ENCODE measurements around the gene DDIT3. TPM values are rescaled to one million over a fixed set of nuclear protein-coding genes. Genes with fewer than 3 reads are reported as not detected.
"Not testable (repeated sequence)": the region's sequence is repeated elsewhere in the genome, so short reads cannot be mapped to it uniquely, and the experiment has no call there.

The DDIT3 gene
- total and polyA plus RNA-seq, 12 donors = 7.7 to 98.4 (median 48.7) TPM

DNA sequence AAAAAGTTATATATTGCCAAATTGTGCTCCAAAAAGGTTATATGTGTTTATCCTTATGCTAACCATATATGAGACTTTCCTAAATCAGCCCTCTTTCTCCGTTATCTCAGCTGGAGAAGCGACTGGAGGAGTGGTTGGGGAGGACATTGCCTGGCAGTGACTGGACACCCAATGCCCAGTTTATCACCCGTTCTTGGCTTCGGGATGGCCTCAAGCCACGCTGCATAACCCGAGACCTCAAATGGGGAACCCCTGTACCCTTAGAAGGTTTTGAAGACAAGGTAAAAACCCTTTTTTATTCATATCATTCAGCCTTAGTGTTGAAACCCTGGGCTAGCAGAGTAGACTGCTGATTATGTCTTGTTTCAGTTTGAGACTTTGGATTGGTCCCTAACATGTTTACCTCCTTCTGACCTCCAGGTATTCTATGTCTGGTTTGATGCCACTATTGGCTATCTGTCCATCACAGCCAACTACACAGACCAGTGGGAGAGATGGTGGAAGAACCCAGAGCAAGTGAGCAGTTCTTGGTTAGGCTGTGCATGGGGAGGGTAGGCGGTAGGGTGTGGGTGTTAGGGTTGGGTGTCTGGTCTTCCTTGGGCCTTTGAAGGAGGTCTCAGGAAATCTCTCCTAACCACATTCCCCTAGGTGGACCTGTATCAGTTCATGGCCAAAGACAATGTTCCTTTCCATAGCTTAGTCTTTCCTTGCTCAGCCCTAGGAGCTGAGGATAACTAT is 8.6 kb downstream of the DDIT3 start:
- WGBS, 4 donors = 96 to 99% (median 97%) methylated on average over 7 of the region's 7 CpGs
- Histone ChIP-seq H3K9me3 (replicated peaks in 1 of 3) (no peaks in the 10 kb centered on the region), H3K4me3 (no peak overlapping the region), H3K27me3 (no peaks in the 10 kb centered on the region), H3K36me3 (replicated peaks in 1 of 2) (peaks cover 0 to 72% of the 10 kb centered on the region in 2 donors), H3K4me1 (replicated peaks in 1 of 2) (peaks cover 0 to under 1% of the 10 kb centered on the region in 2 donors), H3K27ac (no peak overlapping the region)
- intact Hi-C loops (cut with DNase I) = no loop called here
- DNase-seq = no peak
- TF ChIP-seq POLR2A (IDR thresholded peaks at IDR 0.05) = no peak
- TF ChIP-seq, protein P1, sequence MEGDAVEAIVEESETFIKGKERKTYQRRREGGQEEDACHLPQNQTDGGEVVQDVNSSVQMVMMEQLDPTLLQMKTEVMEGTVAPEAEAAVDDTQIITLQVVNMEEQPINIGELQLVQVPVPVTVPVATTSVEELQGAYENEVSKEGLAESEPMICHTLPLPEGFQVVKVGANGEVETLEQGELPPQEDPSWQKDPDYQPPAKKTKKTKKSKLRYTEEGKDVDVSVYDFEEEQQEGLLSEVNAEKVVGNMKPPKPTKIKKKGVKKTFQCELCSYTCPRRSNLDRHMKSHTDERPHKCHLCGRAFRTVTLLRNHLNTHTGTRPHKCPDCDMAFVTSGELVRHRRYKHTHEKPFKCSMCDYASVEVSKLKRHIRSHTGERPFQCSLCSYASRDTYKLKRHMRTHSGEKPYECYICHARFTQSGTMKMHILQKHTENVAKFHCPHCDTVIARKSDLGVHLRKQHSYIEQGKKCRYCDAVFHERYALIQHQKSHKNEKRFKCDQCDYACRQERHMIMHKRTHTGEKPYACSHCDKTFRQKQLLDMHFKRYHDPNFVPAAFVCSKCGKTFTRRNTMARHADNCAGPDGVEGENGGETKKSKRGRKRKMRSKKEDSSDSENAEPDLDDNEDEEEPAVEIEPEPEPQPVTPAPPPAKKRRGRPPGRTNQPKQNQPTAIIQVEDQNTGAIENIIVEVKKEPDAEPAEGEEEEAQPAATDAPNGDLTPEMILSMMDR (IDR thresholded peaks at IDR 0.05) = no peak

DNA sequence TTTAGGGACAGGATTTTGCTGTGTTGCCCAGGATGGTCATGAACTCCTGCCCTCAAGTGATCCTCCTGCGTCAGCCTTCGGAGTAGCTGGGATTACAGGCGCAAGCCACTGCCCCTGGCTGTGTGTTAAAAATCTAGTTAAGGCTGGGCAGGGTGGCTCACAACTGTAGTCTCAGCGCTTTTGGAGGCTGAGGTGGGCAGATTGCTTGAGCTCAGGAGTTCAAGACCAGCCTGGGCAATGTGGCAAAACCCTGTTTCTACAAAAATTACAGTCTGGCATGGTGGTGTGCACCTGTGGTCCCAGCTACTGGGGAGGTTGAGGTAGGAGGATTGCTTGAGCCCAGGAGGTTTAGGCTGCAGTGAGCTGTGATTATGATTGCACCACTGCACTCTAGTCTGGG is 9.2 kb downstream of the DDIT3 start:
- intact Hi-C loops (cut with DNase I) = no loop called here
- WGBS, 4 donors = 92 to 99% (median 96%) methylated on average over 3 to 4 of the region's 4 CpGs
- Histone ChIP-seq H3K27ac (no peak overlapping the region), H3K36me3 (replicated peaks in 1 of 2) (peaks cover 0 to 70% of the 10 kb centered on the region in 2 donors), H3K27me3 (no peaks in the 10 kb centered on the region), H3K4me3 (no peak overlapping the region), H3K4me1 (replicated peaks in 1 of 2) (no peaks in the 10 kb centered on the region), H3K9me3 (replicated peaks in 1 of 3) (no peaks in the 10 kb centered on the region)
- no peak for TF ChIP-seq POLR2A (IDR thresholded peaks at IDR 0.05)
- TF ChIP-seq, protein P1 (IDR thresholded peaks at IDR 0.05) = no peak
- DNase-seq = no peak

DNA sequence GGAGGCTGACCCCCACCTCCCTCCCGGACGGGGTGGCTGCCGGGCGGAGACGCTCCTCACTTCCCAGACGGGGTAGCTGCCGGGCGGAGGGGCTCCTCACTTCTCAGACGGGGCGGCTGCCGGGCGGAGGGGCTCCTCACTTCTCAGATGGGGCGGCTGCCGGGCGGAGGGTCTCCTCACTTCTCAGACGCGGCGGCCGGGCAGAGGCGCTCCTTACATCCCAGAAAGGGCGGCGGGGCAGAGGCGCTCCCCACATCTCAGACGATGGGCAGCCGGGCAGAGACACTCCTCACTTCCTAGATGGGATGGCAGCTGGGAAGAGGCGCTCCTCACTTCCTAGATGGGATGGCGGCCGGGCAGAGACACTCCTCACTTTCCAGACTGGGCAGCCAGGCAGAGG is 12.5 kb downstream of the DDIT3 start:
- H3K9me3 ChIP-seq (replicated peaks in 1 of 3); H3K27me3 ChIP-seq; H3K4me3 ChIP-seq; intact Hi-C loops (cut with DNase I); H3K27ac ChIP-seq; H3K4me1 ChIP-seq (replicated peaks in 1 of 2); DNase-seq: not testable (repeated sequence)
- peaks cover 0 to 71% of the 10 kb centered on the region in 2 donors for H3K36me3 ChIP-seq (replicated peaks in 1 of 2)
- 97 to 100% (median 99%) methylated on average over 2 to 17 of the region's 28 CpGs; no CpG with 5 or more reads in 1 of the 4 donors for WGBS, 4 donors

DNA sequence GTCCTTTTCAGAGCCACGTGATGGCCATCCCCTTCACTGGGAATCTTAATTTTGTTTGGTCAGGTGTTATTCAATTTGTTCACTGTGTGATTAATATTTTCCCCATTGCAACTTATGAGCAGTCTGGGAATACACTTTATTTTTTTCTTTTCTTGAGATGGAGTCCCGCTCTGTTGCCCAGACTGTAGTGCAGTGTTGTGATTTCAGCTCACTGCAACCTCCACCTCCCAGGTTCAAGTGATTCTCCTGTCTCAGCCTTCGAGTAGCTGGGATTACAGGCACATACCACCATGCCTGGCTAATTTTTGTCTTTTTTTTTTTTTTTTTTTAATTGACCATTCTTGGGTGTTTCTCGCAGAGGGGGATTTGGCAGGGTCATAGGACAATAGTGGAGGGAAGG is 13.8 kb downstream of the DDIT3 start:
- DNase-seq; H3K9me3 ChIP-seq (replicated peaks in 1 of 3); H3K4me3 ChIP-seq; intact Hi-C loops (cut with DNase I); H3K27me3 ChIP-seq; H3K27ac ChIP-seq; H3K4me1 ChIP-seq (replicated peaks in 1 of 2): not testable (repeated sequence)
- peaks cover 0 to 68% of the 10 kb centered on the region in 2 donors for H3K36me3 ChIP-seq (replicated peaks in 1 of 2)
- WGBS, 4 donors = 80 to 96% (median 91%) methylated on average over 4 of the region's 4 CpGs

DNA sequence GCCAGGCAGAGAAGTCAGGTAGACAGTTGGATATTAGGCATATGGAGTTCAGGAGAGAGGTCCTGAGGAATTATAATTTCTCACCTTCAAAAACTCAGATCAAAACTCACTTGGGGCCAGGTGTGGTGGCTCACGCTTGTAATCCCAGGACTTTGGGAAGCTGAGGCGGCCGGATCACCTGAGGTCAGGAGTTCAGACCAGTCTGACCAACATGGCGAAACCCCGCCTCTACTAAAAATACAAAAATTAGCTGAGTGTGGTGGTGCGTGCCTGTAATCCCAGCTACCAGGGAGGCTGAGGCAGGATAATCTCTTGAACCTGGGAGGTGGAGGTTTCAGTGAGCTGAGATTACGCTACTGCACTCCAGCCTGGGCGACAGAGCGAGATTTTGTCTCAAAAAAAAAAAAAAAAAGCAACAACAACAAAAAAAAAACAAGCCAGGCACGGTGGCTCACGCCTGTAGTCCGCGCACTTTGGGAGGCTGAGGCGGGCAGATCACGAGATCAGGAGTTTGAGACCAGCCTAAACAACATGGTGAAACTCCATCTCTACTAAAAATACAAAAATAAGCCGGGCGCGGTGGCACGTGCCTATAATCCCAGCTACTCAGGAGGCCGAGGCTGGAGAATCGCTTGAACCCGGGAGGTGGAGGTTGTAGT is 17.9 kb downstream of the DDIT3 start:
- H3K36me3 ChIP-seq (replicated peaks in 1 of 2) = peaks cover 0 to 79% of the 10 kb centered on the region in 2 donors
- H3K27me3 ChIP-seq; H3K4me1 ChIP-seq (replicated peaks in 1 of 2); intact Hi-C loops (cut with DNase I); DNase-seq; H3K9me3 ChIP-seq (replicated peaks in 1 of 3); H3K4me3 ChIP-seq; H3K27ac ChIP-seq: not testable (repeated sequence)
- 95 to 97% (median 97%) methylated on average over 21 to 22 of the region's 22 CpGs for WGBS, 4 donors
